Fibroblast of skin of back (primary cell): ENCODE measurements around the gene AASDH.

Source experiments
- DNase-seq: peaks from one replicate; pipeline ENCODE4 v3.0.0-alpha.2; 2013

AASDH gene

GRCh38 chr4:56316011-56316650 is 71.2 kb downstream of the AASDH start:
- DNase-seq: no peak

- DNase-seq: no peak
Observed at GRCh38 chr4:56315543-56315942, 71.7 kb downstream of the AASDH start.

GRCh38 chr4:56315041-56315440 is 72.2 kb downstream of the AASDH start:
- DNase-seq: no peak

- no peak for DNase-seq
Observed at GRCh38 chr4:56314207-56314915, 72.9 kb downstream of the AASDH start.

- no peak for DNase-seq
Observed at GRCh38 chr4:56313132-56313531, 74.2 kb downstream of the AASDH start.

GRCh38 chr4:56311299-56311975 is 75.9 kb downstream of the AASDH start:
- DNase-seq: no peak

- no peak for DNase-seq
Observed at GRCh38 chr4:56310401-56311125, 76.7 kb downstream of the AASDH start.

GRCh38 chr4:56308384-56308783 is 78.9 kb downstream of the AASDH start:
- DNase-seq: no peak

- DNase-seq: peak; percentile 23
Observed at GRCh38 chr4:56307423-56307822, 79.9 kb downstream of the AASDH start.

- DNase-seq: no peak
Observed at GRCh38 chr4:56305390-56305789, 81.9 kb downstream of the AASDH start.

GRCh38 chr4:56303921-56304320 is 83.4 kb downstream of the AASDH start:
- DNase-seq: no peak

GRCh38 chr4:56302760-56303159 is 84.5 kb downstream of the AASDH start:
- DNase-seq: peak; percentile 39

GRCh38 chr4:56301997-56302496 is 85.2 kb downstream of the AASDH start:
- DNase-seq: no peak

- DNase-seq: peak; percentile 89
Observed at GRCh38 chr4:56301181-56301996, 85.9 kb downstream of the AASDH start.

- DNase-seq: no peak
Observed at GRCh38 chr4:56298236-56298635, 89.1 kb downstream of the AASDH start.

GRCh38 chr4:56297776-56298175 is 89.5 kb downstream of the AASDH start:
- no peak for DNase-seq

- no peak for DNase-seq
Observed at GRCh38 chr4:56296526-56296925, 90.8 kb downstream of the AASDH start.

GRCh38 chr4:56293121-56293520 is 94.2 kb downstream of the AASDH start:
- DNase-seq: no peak

- no peak for DNase-seq
Observed at GRCh38 chr4:56289934-56290333, 97.4 kb downstream of the AASDH start.

- no peak for DNase-seq
Observed at GRCh38 chr4:56288663-56289062, 98.6 kb downstream of the AASDH start.
